GM10847 (cell line): ENCODE data around the gene MED6.

ENCODE experiments used
- POLR2A ChIP-seq: IDR thresholded peaks from 2 replicates; pipeline ENCODE4 v1.6.1; 2011; ENCODE audit not compliant: insufficient read length; ENCODE audit errors: extremely low read depth

Gene MED6

GRCh38 chr14:70563417-70563816 lies 37.0 kb downstream of the MED6 start:
- TF ChIP-seq POLR2A: no peak

DNA sequence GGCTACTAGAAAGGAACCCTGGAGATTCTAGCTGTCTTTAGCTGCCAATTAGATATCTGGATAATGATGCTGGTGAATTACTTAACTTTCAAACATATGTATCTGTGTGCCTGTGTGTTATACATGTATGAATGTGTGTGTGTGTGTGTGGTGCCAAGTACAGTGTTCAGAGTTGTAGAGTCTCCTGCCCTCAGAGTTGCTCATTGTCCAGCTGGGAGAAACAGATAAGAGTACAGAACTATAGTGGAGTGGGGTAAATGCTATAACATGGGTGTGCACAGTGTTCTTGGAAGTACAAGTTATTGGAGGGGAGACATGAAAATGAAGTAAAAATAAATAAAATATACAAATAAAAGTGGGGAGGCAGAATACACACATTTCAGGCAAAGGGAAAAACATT lies 42.1 kb downstream of the MED6 start:
- TF ChIP-seq POLR2A: no peak

- no peak for TF ChIP-seq POLR2A
Measured at GRCh38 chr14:70555890-70556289, 44.6 kb downstream of the MED6 start.

- TF ChIP-seq POLR2A: no peak
Measured at GRCh38 chr14:70538087-70538486, 62.4 kb downstream of the MED6 start.

DNA sequence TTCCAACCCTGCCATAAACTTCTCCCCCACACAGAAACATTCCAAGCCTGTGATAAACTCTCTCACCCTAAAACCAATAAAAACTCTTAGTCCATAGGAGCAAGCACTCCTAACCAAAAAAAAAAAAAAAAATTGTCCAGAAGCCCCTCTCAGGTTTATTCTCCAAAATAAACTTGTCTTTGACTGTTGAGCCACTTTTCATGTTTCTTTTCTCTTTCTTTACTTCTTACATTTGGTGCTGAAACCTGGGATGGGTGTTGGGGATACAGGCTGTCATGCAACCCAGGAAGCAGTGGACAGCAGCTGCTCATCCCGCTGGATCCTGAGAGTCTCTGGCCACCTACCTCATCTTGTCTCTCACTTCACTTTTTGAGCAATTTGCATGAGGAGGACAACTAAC lies 63.6 kb downstream of the MED6 start:
- no peak for TF ChIP-seq POLR2A

GRCh38 chr14:70534904-70535303 lies 65.6 kb downstream of the MED6 start, which contains the start of gene ADAM20:
ADAM20 (minus strand) TSS chr14:70535004; CDS start chr14:70524757, 10,247 bp downstream.
- no peak for TF ChIP-seq POLR2A
